ENCODE data around the gene OVCH1.
"Not testable (repeated sequence)": the region's sequence is repeated elsewhere in the genome, so short reads cannot be mapped to it uniquely, and the experiment has no call there.

- TF ChIP-seq CTCF, POLR2A (IDR thresholded peaks at IDR 0.05): not testable (repeated sequence)
These were observed 107.1 kb downstream of the OVCH1 start for GRCh38 chr12:29390419-29390818.

Data from adrenal gland (tissue), 5 donors.